NCI-H2196 (cell line): ENCODE results near the gene ACAA2.

ENCODE experiments used
- DNase-seq: peaks from one replicate; lab custom pipeline; 2025; ENCODE audit not compliant: unreplicated experiment; lab: John Stamatoyannopoulos, UW

ACAA2 gene

DNA sequence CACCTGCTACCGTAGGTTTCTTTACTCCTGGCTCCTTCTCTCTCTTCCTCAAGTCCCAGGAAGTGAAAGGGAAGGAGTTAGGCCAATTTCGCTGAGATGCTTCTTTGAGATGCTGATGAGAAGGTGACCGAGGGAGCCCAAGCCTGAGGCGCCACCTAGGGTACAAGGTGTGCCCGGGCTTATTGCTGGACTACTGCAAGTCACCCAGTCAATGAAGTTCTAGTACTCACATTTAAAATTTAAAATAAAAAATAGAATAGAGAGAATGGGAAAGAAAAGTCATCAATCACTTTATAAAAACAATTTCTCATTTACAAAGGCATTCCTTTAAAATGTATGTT lies 45.3 kb downstream of the ACAA2 start:
- DNase-seq = peak; percentile 58

- no peak for DNase-seq
Observed at GRCh38 chr18:49767111-49768050, 46.0 kb downstream of the ACAA2 start.

- no peak for DNase-seq
Observed at GRCh38 chr18:49766646-49767045, 46.7 kb downstream of the ACAA2 start.

DNA sequence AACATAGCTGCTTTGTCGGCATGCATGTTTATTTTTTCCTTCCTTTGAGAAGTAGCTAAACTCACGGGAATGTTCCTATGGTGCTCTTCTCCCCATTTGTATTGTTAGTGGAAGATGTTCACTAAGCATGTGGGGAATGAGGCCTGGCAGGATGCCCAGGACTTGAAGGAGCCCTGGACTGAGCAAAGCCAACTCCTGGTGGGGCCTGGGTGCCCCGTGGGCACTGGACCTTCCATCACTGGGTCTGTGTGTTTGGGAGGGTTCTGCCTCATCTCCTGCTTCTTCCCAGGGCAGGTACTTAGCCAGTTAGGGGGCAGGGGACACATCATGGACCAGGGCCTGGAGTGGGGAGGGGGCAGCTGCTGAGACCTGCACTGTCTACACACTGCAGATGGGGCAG lies 49.3 kb downstream of the ACAA2 start:
- DNase-seq = no peak

GRCh38 chr18:49763590-49763989 lies 49.7 kb downstream of the ACAA2 start:
- no peak for DNase-seq

DNA sequence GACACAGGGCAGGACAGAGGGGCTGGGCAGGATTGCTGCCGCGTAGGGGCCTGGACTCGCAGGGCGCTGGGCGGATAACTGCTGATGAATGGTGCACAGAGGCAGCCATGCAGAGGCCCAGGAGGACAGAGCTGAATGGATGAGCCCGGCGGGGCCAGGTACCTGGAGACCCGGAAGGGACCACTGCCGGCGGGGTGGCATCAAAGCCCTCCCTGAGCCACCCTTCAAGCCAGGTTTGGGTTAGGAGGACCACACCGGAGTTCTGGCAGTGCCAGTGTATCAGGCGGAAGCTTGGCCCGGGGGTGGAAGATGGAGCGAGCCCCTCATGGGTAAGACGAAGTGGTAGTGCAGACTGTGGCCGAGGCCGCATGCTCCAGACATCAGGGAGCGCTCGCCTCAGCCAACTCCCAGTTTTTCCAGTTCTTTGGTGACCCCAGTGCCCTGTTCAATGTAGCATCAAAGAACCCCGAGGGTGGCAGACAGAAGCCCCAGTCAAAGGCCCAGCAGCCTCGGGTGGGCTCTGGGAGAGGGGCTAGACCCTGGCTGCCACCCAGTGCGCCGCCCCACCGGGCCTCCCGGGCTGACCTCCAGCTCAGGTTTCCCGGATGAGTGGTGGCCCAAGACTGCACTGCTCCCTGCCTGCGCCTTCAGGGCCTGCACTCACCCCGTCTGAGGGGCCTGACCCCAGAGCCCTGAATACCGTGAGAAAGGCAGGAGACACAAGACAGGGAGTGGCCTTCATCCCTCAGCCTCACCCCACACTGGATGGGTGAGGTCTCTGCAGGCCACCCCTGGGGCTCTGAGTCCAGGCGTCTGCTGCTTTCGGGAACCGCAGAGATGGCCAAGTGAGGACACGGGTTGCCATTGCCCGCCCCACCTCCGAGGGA lies 50.9 kb downstream of the ACAA2 start:
- DNase-seq = no peak

GRCh38 chr18:49761771-49762170 lies 51.6 kb downstream of the ACAA2 start:
- no peak for DNase-seq

GRCh38 chr18:49758263-49758610 lies 55.1 kb downstream of the ACAA2 start:
- no peak for DNase-seq

GRCh38 chr18:49757513-49758262 lies 55.6 kb downstream of the ACAA2 start:
- no peak for DNase-seq

DNA sequence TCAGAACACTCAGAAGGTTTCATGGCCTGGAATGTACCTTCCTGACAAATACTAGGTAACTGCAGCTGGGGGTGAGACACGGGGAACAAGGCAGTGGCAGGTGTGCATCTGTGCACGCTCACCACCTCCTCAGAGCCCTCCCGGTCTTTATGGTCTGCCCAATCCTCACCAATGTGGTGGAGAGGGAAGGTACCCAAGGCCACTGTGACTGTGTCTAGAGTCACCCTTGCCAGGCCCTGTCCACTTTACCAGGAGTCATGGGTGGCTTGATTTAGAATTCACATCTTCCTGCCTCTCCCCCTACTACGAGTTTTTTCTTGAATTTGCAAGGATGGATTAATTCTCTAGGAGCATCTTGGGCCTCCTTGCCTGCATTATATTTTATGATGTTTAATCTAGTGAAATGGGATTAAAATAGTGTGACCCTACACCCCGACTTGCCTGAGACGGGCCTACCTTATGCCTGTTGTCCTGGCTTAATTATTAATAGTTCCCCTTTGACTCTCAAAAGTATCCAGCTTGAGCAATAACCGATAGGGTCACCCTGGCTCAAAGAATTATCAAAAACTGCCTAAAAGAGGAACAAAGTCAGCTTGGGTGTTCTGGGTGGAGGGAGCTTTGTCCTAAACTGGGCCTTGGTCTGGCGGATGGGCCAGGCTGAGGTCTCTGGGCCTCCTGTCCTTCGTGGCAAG lies 56.5 kb downstream of the ACAA2 start:
- DNase-seq = no peak

DNA sequence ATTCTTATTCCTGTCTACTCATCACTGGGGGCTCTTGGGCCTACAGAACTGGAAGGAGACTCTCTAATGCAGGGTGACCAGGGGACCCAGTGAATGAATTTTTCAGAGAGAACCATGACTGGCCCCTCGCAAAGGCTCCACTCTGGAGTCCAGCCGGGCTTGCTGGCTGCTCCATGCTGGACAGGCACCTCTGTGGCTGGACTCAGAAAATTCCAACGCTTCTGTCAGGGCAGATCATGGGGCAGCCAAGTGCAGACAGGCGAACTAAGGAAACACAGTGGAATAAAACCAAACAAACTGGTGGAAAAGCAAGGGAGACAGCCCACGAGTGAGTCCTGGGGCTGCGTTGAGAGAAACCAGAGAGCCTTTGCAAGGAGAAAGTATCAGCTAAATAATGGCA lies 57.2 kb downstream of the ACAA2 start:
- no peak for DNase-seq

GRCh38 chr18:49755489-49755888 lies 57.8 kb downstream of the ACAA2 start:
- DNase-seq = no peak

DNA sequence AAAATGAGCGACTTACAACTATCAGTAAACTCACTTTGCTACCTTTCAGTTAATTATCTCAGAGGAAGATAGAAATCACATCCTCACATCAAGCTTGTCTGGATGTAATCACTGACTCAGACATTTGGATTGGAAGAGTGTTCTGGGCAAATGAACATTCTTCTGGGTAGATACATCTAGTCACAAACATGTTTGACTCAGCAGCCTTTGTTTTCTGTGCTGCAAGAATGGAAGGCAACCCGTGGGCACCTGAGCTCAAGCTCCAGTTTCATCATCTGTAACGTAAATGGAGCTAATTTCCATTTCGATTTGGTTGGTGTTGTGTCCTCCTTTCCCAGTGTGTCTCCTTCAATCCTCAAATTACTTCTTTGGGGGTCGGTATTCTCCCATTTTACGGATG lies 58.5 kb downstream of the ACAA2 start:
- no peak for DNase-seq

GRCh38 chr18:49753643-49754042 lies 59.7 kb downstream of the ACAA2 start:
- no peak for DNase-seq

DNA sequence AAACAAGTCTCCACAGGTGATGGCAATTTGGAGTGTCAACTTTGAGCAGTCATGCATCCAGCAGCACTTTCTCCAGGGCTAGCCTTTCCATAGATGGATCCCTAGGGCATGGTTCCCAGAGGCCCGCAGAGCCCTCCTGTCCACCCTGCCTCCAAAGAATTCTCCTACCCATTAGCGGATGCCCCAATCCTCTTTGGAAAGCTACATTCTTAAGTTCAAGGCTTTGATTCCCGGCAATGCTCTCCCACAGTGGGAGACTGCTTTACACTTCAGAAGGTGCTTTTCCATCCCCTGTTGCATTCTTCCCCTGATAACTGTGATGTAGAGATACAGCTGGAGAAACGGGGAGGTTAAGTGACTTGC lies 61.3 kb downstream of the ACAA2 start:
- no peak for DNase-seq

DNA sequence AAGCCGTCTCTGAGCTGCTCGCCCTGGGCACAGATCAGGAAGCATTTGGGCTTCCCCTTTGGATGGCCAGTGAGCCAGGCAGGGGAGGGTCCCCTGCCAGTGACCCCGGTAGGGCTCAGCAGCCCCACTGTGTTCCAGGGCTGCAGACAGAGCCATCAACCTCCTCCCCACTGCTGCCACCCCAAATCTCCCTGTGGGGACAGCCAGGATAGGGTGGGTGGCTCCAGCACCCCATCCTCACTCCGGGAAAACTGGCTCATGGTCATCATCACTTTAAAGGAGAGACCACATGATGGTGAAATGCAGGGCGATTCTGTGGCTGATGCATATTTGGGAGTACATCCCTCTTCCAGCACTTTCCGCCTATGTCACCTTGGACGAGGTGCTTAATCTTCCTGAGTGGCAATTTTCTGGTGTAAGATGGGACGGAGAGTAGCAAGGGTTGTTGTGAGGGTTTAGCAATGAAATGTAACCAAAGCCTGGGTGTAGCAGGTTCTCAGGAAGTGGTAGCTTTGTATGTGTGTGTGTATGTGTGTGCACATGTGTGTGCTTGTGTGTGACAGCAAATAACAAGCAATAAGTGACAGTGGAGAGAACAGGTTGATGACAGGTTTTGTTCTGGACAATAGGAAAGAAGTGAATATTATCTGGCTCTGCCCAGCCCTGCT lies 61.8 kb downstream of the ACAA2 start:
- no peak for DNase-seq

DNA sequence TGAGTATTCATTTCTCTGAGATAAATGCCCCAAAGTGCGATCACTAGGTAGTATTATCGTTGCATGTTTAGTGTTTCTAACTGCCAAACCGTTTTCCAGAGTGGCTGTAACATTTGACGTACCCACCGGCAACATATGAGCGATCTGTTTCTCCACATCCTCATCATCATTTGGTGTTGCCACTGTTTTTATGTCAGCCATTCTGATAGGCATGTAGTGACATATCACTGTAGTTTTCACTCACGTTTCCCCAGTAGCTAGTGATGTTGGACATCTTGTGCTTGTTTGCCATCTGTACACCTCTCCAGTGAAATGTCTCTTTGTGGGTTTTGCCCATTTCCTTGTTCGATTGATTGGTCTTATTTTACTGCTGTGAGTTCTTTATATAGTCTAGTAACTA lies 63.8 kb downstream of the ACAA2 start:
- DNase-seq = no peak

DNA sequence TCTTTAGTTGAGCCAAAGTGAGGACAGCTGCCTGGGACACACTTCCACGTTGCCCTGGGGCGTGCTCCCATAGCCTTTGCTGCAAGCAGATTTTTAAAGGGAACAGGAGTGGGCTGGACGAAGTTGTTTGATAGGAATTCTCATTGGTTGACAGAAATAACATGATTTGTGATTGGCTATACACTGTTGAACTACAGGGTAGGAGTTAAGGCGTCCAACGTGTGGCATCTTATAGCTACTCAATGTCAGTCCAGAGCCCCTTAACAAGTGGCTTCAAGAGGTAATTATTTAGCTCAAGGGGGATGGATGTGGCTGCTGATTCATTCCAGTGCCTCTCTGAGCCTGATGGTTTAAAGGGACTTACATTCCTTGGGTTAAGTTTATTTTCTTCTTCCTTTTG lies 65.5 kb downstream of the ACAA2 start:
- DNase-seq = no peak

DNA sequence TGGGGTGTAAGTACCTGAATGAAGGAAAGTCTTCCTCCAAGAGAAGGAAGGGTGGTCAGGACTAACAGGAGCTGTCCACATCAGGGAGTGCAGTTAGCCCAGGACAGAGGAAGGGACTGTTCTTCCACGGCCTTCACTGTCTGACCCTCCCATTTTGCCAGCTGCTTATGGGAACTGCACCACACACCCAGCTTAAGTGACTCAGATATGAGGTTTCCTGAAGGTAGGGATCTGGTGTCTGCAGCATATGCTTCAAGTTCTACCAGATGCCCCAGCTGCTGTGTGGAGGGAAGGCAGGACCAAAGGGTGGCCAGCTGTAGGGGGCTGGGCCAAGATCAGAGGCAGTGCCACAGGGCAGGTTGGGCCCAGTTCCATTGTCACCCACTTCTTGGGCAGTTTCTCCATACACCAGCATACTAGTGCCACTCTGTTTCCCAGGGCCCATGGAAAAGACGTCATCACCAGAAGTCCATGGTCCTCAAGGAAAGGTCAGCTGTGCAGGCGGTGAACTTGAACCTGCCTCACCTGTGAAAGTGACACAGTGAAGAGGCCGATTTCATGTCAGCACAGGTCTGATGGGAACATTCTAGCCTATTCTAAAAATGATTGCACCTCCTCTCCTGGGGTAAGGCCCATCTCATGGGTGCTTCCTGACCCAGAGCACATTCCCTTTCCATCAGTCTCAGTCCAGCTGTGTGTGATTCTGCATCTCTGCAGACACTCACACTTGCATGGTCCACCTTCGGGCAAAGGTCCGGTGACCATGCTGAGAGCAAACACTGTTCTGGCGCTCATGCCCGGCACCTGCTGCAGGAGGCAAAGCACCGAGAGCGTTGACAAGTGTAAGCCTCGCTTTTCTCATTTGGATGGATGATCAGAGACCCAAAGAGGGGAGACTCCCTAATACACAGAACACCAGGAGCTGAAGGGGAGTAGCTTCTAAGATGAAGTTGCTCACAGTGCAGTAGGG lies 68.0 kb downstream of the ACAA2 start:
- DNase-seq = no peak
